ENCODE data around the gene GARIN5A.

GRCh38 chr19:50512999-50513745 is 36.5 kb upstream of the GARIN5A start:
- TF ChIP-seq CTCF (IDR thresholded peaks at IDR 0.05) (no peak), RFX5 (IDR thresholded peaks at IDR 0.05; ENCODE audit: low read length) (no peak), REST (IDR thresholded peaks at IDR 0.05; ENCODE audit: low read depth, low read length) (no peak)

All from SK-N-SH (cell line).